ENCODE results near the gene CAMTA2. TPM values are rescaled to one million over a fixed set of nuclear protein-coding genes. Genes with fewer than 3 reads are reported as not detected.

Gene CAMTA2
- polyA plus RNA-seq, 1 donor (not counting 4 experiments of a cell fraction or from before 2014, with no cell fraction given) = 8.5 TPM

GRCh38 chr17:5023588-5024147 is 36.2 kb upstream of the CAMTA2 start:
- H3K4me3 ChIP-seq (ENCODE audit: control insufficient read depth in 2 of 3, extremely low read depth in 1 of 3, insufficient read depth in 2 of 3, low read depth in 1 of 3, low read length in 3 of 3) = no peak overlapping the region
- H3K4me2 ChIP-seq (ENCODE audit: control insufficient read depth, extremely low read depth, insufficient read depth, low read depth, low read length) = no peak overlapping the region
- H3K27ac ChIP-seq (ENCODE audit: control insufficient read depth, insufficient read depth, low read length) = no peak overlapping the region
- no peaks in the 10 kb centered on the region for H3K79me2 ChIP-seq (ENCODE audit: control insufficient read depth, insufficient read depth, low read length)
- H3K9ac ChIP-seq (ENCODE audit: control insufficient read depth, extremely low read depth, insufficient read depth, low read length) = no peak overlapping the region
- H2AFZ ChIP-seq (ENCODE audit: control insufficient read depth, low read length) = no peak overlapping the region
- dilution Hi-C loops (cut with MboI; ENCODE audit: extremely low pct_ligation_motif_present, low sequenced_read_pairs) = no loop called here
- no peak for FAIRE-seq
- H3K27me3 ChIP-seq (ENCODE audit: control insufficient read depth, extremely low read depth, insufficient read depth, low read length) = no peaks in the 10 kb centered on the region
- no peaks in the 10 kb centered on the region for H3K9me3 ChIP-seq (ENCODE audit: control insufficient read depth, low read depth, low read length)
- TF ChIP-seq EZH2 (IDR thresholded peaks at IDR 0.05; ENCODE audit: low read length) (no peak), CTCF (optimal IDR thresholded peaks at IDR 0.05 in 1 of 3, IDR thresholded peaks at IDR 0.05 in 1 of 3, conservative IDR thresholded peaks at IDR 0.05 in 1 of 3; ENCODE audit: extremely low read depth in 1 of 3, insufficient read depth in 2 of 3, low read length in 3 of 3) (no peak)
- DNase-seq (ENCODE audit: low read depth, low spot score) = no peak
- H4K20me1 ChIP-seq (ENCODE audit: control insufficient read depth, extremely low read depth, insufficient read depth, low read length) = no peaks in the 10 kb centered on the region
- peaks cover 31 to 46% of the 10 kb centered on the region in 2 experiments for H3K36me3 ChIP-seq (ENCODE audit: control insufficient read depth in 2 of 2, extremely low read depth in 1 of 2, insufficient read depth in 2 of 2, low read length in 2 of 2)
- H3K4me1 ChIP-seq (ENCODE audit: control insufficient read depth, extremely low read depth, insufficient read depth, low read length) = peaks cover 4% of the 10 kb centered on the region
- no peaks in the 10 kb centered on the region for H3K9me1 ChIP-seq (ENCODE audit: control insufficient read depth, extremely low read depth, insufficient read depth, low read length)

GRCh38 chr17:5022171-5022711 is 34.8 kb upstream of the CAMTA2 start:
- dilution Hi-C loops (cut with MboI; ENCODE audit: extremely low pct_ligation_motif_present, low sequenced_read_pairs) = no loop called here

More at GRCh38 chr17:5022171-5022711, 34.8 kb upstream of the CAMTA2 start:
- Histone ChIP-seq H3K36me3 (ENCODE audit: control insufficient read depth in 2 of 2, extremely low read depth in 1 of 2, insufficient read depth in 2 of 2, low read length in 2 of 2) (peaks cover 33 to 50% of the 10 kb centered on the region in 2 experiments), H3K27me3 (ENCODE audit: control insufficient read depth, extremely low read depth, insufficient read depth, low read length) (no peaks in the 10 kb centered on the region), H3K4me3 (ENCODE audit: control insufficient read depth in 2 of 3, extremely low read depth in 1 of 3, insufficient read depth in 2 of 3, low read depth in 1 of 3, low read length in 3 of 3) (no peak overlapping the region), H3K9ac (ENCODE audit: control insufficient read depth, extremely low read depth, insufficient read depth, low read length) (no peak overlapping the region), H3K27ac (ENCODE audit: control insufficient read depth, insufficient read depth, low read length) (no peak overlapping the region), H3K9me1 (ENCODE audit: control insufficient read depth, extremely low read depth, insufficient read depth, low read length) (no peaks in the 10 kb centered on the region), H3K79me2 (ENCODE audit: control insufficient read depth, insufficient read depth, low read length) (no peaks in the 10 kb centered on the region), H4K20me1 (ENCODE audit: control insufficient read depth, extremely low read depth, insufficient read depth, low read length) (no peaks in the 10 kb centered on the region), H3K4me2 (ENCODE audit: control insufficient read depth, extremely low read depth, insufficient read depth, low read depth, low read length) (no peak overlapping the region), H3K4me1 (ENCODE audit: control insufficient read depth, extremely low read depth, insufficient read depth, low read length) (peaks cover 4% of the 10 kb centered on the region), H3K9me3 (ENCODE audit: control insufficient read depth, low read depth, low read length) (no peaks in the 10 kb centered on the region), H2AFZ (ENCODE audit: control insufficient read depth, low read length) (no peak overlapping the region)
- no peak for TF ChIP-seq EZH2 (IDR thresholded peaks at IDR 0.05; ENCODE audit: low read length)
- no peak for TF ChIP-seq CTCF (optimal IDR thresholded peaks at IDR 0.05 in 1 of 3, IDR thresholded peaks at IDR 0.05 in 1 of 3, conservative IDR thresholded peaks at IDR 0.05 in 1 of 3; ENCODE audit: extremely low read depth in 1 of 3, insufficient read depth in 2 of 3, low read length in 3 of 3)
- DNase-seq (ENCODE audit: low read depth, low spot score) = no peak
- no peak for FAIRE-seq
